GM23338 (cell line): ENCODE measurements around the gene IKZF1.

Experiments
- CREB1 ChIP-seq: fragments of 250-450 bp; sonication (Bioruptor Pico); IDR thresholded peaks from 2 replicates; pipeline ENCODE4 v1.5.0; 2020; ENCODE audit warnings: low read depth, mild to moderate bottlenecking, moderate library complexity
- EZH2 ChIP-seq: fragments of 200-600 bp; sonication (generic); IDR thresholded peaks from one replicate; pipeline ENCODE4 v1.8.0; 2017; ENCODE audit warnings: antibody characterized with exemption, mild to moderate bottlenecking, low read depth; ENCODE audit not compliant: unreplicated experiment
- POLR2AphosphoS5 ChIP-seq: IDR thresholded peaks from 2 replicates; pipeline ENCODE4 v1.6.1; 2016; ENCODE audit warnings: antibody characterized with exemption, low read depth

GRCh38 chr7:50339990-50340500 lies 35.5 kb downstream of the IKZF1 start:
- TF ChIP-seq CREB1 (no peak), EZH2 (no peak), POLR2AphosphoS5 (no peak)
